ENCODE data around the gene THG1L. TPM values are rescaled to one million over a fixed set of nuclear protein-coding genes. Genes with fewer than 3 reads are reported as not detected.
"Not testable (repeated sequence)": the region's sequence is repeated elsewhere in the genome, so short reads cannot be mapped to it uniquely, and the experiment has no call there.

Gene THG1L
- 12.1 TPM for polyA plus RNA-seq (2013, experiment 1 of 2)
- polyA plus RNA-seq (2013, experiment 2 of 2) = 11.5 TPM

DNA sequence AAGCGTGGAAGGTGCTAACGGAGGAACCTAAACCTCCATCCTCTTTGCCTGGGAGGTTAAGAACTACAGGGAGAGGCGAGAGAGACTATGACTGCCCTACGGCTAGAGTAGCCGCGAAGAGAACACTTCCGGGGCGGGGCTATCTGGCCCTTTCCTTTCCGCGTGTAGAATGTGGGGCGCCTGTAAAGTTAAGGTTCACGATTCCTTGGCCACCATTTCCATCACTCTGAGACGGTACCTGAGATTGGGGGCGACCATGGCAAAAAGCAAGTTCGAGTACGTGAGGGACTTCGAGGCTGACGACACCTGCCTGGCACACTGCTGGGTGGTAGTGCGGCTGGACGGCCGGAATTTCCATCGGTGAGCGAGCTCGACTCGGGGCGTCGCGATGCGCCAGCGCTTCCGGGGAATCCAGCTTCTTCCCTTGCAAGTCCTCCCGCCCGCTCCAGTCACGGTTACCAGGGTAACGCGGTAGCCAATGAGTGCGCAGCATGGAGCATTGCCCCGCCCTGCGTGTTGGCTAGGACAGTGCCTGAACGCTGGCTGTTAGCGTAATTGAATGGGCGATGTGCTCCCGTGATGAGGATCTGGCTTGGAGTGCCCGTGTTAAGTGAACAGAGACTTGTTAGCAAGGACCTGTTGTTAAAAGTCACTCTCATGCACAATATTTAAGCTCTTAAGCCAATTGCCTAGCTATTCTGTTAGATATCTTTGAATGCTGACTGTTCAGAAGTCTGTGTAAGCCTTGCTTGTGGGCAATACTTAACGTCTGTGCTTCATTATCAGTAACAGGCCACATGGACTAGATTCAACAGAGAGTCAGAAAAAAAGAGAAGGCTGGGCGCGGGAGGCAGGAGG, at the start of gene THG1L:
TSS of gene THG1L (plus strand) at position 149 of the 858 bp plus-strand sequence. CDS start at position 170, 21 bp downstream.
- peaks cover 5 to 29% of the 10 kb centered on the region in 2 donors for H3K36me3 ChIP-seq (replicated peaks in 1 of 2; ENCODE audit: control insufficient read depth in 2 of 2, insufficient read depth in 2 of 2, low read length in 2 of 2)
- H2AFZ ChIP-seq (ENCODE audit: low read length) = peak within 1 kb of the TSS; percentile 88
- no peak within 1 kb of the TSS for H3K23ac ChIP-seq (ENCODE audit: low read depth, low read length, poor library complexity)
- no peak within 1 kb of the TSS for H2BK5ac ChIP-seq (ENCODE audit: low read length)
- H3K4ac ChIP-seq (ENCODE audit: low read length) = no peak within 1 kb of the TSS
- H3K9me3 ChIP-seq (replicated peaks in 1 of 2; ENCODE audit: control insufficient read depth in 2 of 2, insufficient read depth in 1 of 2, low read depth in 1 of 2, low read length in 2 of 2) = no peaks in the 10 kb centered on the region
- H3K79me1 ChIP-seq (ENCODE audit: low read depth, low read length) = no peaks in the 10 kb centered on the region
- peak within 1 kb of the TSS; percentile 86 for H3K18ac ChIP-seq (ENCODE audit: low read length)
- no peaks in the 10 kb centered on the region for H3K27me3 ChIP-seq (ENCODE audit: control insufficient read depth in 3 of 3, insufficient read depth in 3 of 3, low read depth in 1 of 3, low read length in 3 of 3)
- H2BK15ac ChIP-seq (ENCODE audit: low read length) = no peak within 1 kb of the TSS
- peak within 1 kb of the TSS; percentile 66 for H3K4me2 ChIP-seq (ENCODE audit: insufficient read depth, low read length, poor library complexity, severe bottlenecking)
- H3K14ac ChIP-seq (ENCODE audit: low read length) = no peak within 1 kb of the TSS
- peak within 1 kb of the TSS; percentile 79 for H3K9ac ChIP-seq (ENCODE audit: low read depth, low read length, poor library complexity)
- H2AK5ac ChIP-seq (ENCODE audit: low read depth, low read length) = no peak within 1 kb of the TSS
- H3K4me1 ChIP-seq (ENCODE audit: control insufficient read depth in 2 of 2, insufficient read depth in 1 of 2, low read depth in 1 of 2, low read length in 2 of 2) = no peaks in the 10 kb centered on the region
- no peak within 1 kb of the TSS for H4K8ac ChIP-seq (ENCODE audit: low read depth, low read length)
- H2BK12ac ChIP-seq (ENCODE audit: low read length) = no peak within 1 kb of the TSS
- peak within 1 kb of the TSS; percentile 83 for H3K27ac ChIP-seq (replicated peaks; ENCODE audit: low read length)
- no CpG with 5 or more reads among the region's 47 CpGs for WGBS, 2 donors (ENCODE audit: extremely low coverage in 2 of 2, insufficient read length in 2 of 2, insufficient replicate concordance in 1 of 2)
- no peak within 1 kb of the TSS for H2BK120ac ChIP-seq (ENCODE audit: low read depth, low read length)
- DNase-seq (ENCODE audit: low spot score) = peak; percentile 97
- H3K4me3 ChIP-seq (ENCODE audit: low read length in 2 of 2) = peak within 1 kb of the TSS; percentile 74 to 94
- no peak within 1 kb of the TSS for H4K91ac ChIP-seq (ENCODE audit: low read depth, low read length, poor library complexity)

DNA sequence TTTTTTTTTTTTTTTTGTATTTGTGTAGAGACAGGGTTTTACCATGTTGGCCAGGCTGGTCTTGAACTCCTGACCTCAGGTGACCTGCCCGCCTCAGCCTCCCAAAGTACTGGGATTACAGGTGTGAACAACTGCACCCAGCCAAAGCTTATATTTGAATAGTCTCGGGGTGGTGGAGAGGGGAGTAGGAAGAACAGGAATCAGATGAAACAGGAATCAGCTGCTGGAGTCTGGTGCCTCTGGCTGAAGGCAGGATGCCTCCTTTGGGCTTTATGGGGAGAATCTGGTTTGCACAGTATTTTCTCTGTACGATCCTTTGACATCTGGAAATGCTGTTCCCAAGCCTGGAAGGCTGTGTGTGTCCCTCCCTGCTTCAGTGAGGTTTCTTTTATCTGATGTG, 49.0 kb upstream of the THG1L start:
- H3K9me3 ChIP-seq (replicated peaks in 1 of 2; ENCODE audit: control insufficient read depth in 2 of 2, insufficient read depth in 1 of 2, low read depth in 1 of 2, low read length in 2 of 2) = no peaks in the 10 kb centered on the region
- H2BK5ac ChIP-seq (ENCODE audit: low read length) = no peak overlapping the region
- no peak overlapping the region for H4K8ac ChIP-seq (ENCODE audit: low read depth, low read length)
- no peak overlapping the region for H2AK5ac ChIP-seq (ENCODE audit: low read depth, low read length)
- H3K4me3 ChIP-seq (ENCODE audit: low read length in 2 of 2) = no peak overlapping the region
- no peaks in the 10 kb centered on the region for H3K4me1 ChIP-seq (ENCODE audit: control insufficient read depth in 2 of 2, insufficient read depth in 1 of 2, low read depth in 1 of 2, low read length in 2 of 2)
- H2AFZ ChIP-seq (ENCODE audit: low read length) = no peak overlapping the region
- no peak for DNase-seq (ENCODE audit: low spot score)
- no peak overlapping the region for H2BK12ac ChIP-seq (ENCODE audit: low read length)
- no peak overlapping the region for H3K27ac ChIP-seq (replicated peaks; ENCODE audit: low read length)
- no peak overlapping the region for H3K4ac ChIP-seq (ENCODE audit: low read length)
- no peak overlapping the region for H4K91ac ChIP-seq (ENCODE audit: low read depth, low read length, poor library complexity)
- WGBS, 2 donors (ENCODE audit: extremely low coverage in 2 of 2, insufficient read length in 2 of 2, insufficient replicate concordance in 1 of 2) = no CpG with 5 or more reads among the region's 3 CpGs
- H3K4me2 ChIP-seq (ENCODE audit: insufficient read depth, low read length, poor library complexity, severe bottlenecking) = no peak overlapping the region
- H3K23ac ChIP-seq (ENCODE audit: low read depth, low read length, poor library complexity) = no peak overlapping the region
- no peaks in the 10 kb centered on the region for H3K27me3 ChIP-seq (ENCODE audit: control insufficient read depth in 3 of 3, insufficient read depth in 3 of 3, low read depth in 1 of 3, low read length in 3 of 3)
- H3K36me3 ChIP-seq (replicated peaks in 1 of 2; ENCODE audit: control insufficient read depth in 2 of 2, insufficient read depth in 2 of 2, low read length in 2 of 2) = no peaks in the 10 kb centered on the region
- no peak overlapping the region for H2BK15ac ChIP-seq (ENCODE audit: low read length)
- H2BK120ac ChIP-seq (ENCODE audit: low read depth, low read length) = no peak overlapping the region
- no peak overlapping the region for H3K18ac ChIP-seq (ENCODE audit: low read length)
- H3K79me1 ChIP-seq (ENCODE audit: low read depth, low read length) = no peaks in the 10 kb centered on the region
- H3K14ac ChIP-seq (ENCODE audit: low read length) = no peak overlapping the region
- H3K9ac ChIP-seq (ENCODE audit: low read depth, low read length, poor library complexity) = no peak overlapping the region

DNA sequence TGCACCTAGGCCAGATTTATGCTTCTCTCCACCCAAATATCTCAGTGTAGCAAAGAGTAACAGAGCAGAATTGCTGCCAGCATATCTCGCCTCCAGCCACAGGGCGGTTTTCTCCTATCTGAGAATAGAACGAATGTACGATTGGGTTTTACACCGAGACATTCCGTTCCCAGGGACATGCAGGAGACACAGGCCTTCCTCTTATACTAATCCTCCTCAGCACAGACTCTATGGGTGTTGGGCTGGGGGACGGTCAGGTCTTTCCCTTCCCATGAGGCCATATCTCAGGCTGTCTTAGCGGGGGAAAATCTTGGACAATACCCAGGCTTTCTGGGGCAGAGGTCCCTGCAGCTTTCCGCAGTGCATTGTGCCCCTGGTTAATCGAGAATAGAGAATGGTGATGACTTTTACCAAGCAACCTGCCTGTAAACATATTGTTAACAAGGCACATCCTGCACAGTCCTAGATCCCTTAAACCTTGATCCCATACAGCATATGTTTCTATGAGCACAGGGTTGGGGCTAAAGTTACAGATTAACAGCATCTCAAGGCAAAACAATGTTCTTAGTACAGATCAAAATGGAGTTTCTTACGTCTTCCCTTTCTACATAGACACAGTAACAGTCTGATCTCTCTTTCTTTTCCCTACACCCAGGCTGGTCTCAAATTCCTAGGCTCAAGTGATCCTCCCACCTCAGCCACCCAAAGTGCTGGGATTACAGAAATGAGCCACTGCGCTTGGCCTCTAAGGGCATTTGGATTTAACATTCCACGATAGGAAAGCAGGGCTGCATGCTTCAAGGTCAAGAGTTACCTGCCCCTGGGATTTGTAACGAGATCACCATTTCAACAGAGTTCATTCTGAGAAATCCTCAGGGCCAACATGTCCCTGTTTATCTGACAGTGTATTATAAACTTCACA, 44.7 kb upstream of the THG1L start:
- not testable (repeated sequence) for H2BK15ac ChIP-seq (ENCODE audit: low read length); H3K36me3 ChIP-seq (replicated peaks in 1 of 2; ENCODE audit: control insufficient read depth in 2 of 2, insufficient read depth in 2 of 2, low read length in 2 of 2); H4K8ac ChIP-seq (ENCODE audit: low read depth, low read length); DNase-seq (ENCODE audit: low spot score); H2AK5ac ChIP-seq (ENCODE audit: low read depth, low read length); H3K4me1 ChIP-seq (ENCODE audit: control insufficient read depth in 2 of 2, insufficient read depth in 1 of 2, low read depth in 1 of 2, low read length in 2 of 2); H2BK120ac ChIP-seq (ENCODE audit: low read depth, low read length); H2BK12ac ChIP-seq (ENCODE audit: low read length); H3K27me3 ChIP-seq (ENCODE audit: control insufficient read depth in 3 of 3, insufficient read depth in 3 of 3, low read depth in 1 of 3, low read length in 3 of 3); H3K9me3 ChIP-seq (replicated peaks in 1 of 2; ENCODE audit: control insufficient read depth in 2 of 2, insufficient read depth in 1 of 2, low read depth in 1 of 2, low read length in 2 of 2); H3K79me1 ChIP-seq (ENCODE audit: low read depth, low read length); H3K27ac ChIP-seq (replicated peaks; ENCODE audit: low read length); H4K91ac ChIP-seq (ENCODE audit: low read depth, low read length, poor library complexity); H2BK5ac ChIP-seq (ENCODE audit: low read length); H3K14ac ChIP-seq (ENCODE audit: low read length); H3K18ac ChIP-seq (ENCODE audit: low read length); H3K9ac ChIP-seq (ENCODE audit: low read depth, low read length, poor library complexity); H3K23ac ChIP-seq (ENCODE audit: low read depth, low read length, poor library complexity); H3K4me3 ChIP-seq (ENCODE audit: low read length in 2 of 2); H3K4ac ChIP-seq (ENCODE audit: low read length); H3K4me2 ChIP-seq (ENCODE audit: insufficient read depth, low read length, poor library complexity, severe bottlenecking)
- WGBS, 2 donors (ENCODE audit: extremely low coverage in 2 of 2, insufficient read length in 2 of 2, insufficient replicate concordance in 1 of 2) = no CpG with 5 or more reads among the region's 14 CpGs
- peak overlapping the region; percentile 23 for H2AFZ ChIP-seq (ENCODE audit: low read length)

DNA sequence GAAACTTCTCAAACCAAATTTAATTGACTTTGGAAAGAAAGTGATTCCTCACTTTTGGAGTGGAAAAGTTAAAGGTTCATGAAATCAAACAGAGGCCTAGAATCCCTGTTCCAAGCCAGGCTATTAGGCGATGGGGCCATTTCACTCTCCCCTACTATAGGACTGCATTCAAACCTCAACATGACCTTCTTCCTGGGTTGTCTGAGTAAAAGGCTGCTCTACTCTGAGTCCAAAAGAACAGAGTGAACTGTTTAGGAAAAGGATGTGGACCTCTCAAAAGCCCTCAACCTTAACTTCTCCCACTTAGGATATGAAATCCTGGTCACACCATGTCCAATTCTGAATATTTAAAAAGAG, 44.0 kb upstream of the THG1L start:
- Histone ChIP-seq H3K4me1 (ENCODE audit: control insufficient read depth in 2 of 2, insufficient read depth in 1 of 2, low read depth in 1 of 2, low read length in 2 of 2) (no peaks in the 10 kb centered on the region), H4K91ac (ENCODE audit: low read depth, low read length, poor library complexity) (no peak overlapping the region), H2BK15ac (ENCODE audit: low read length) (no peak overlapping the region), H3K27ac (replicated peaks; ENCODE audit: low read length) (no peak overlapping the region), H3K27me3 (ENCODE audit: control insufficient read depth in 3 of 3, insufficient read depth in 3 of 3, low read depth in 1 of 3, low read length in 3 of 3) (no peaks in the 10 kb centered on the region), H3K9me3 (replicated peaks in 1 of 2; ENCODE audit: control insufficient read depth in 2 of 2, insufficient read depth in 1 of 2, low read depth in 1 of 2, low read length in 2 of 2) (peaks cover 0 to 3% of the 10 kb centered on the region in 2 donors), H3K23ac (ENCODE audit: low read depth, low read length, poor library complexity) (no peak overlapping the region), H3K14ac (ENCODE audit: low read length) (no peak overlapping the region), H3K18ac (ENCODE audit: low read length) (no peak overlapping the region), H3K4me2 (ENCODE audit: insufficient read depth, low read length, poor library complexity, severe bottlenecking) (no peak overlapping the region), H3K4ac (ENCODE audit: low read length) (no peak overlapping the region), H4K8ac (ENCODE audit: low read depth, low read length) (no peak overlapping the region), H3K4me3 (ENCODE audit: low read length in 2 of 2) (no peak overlapping the region), H2BK12ac (ENCODE audit: low read length) (no peak overlapping the region), H3K79me1 (ENCODE audit: low read depth, low read length) (no peaks in the 10 kb centered on the region), H3K9ac (ENCODE audit: low read depth, low read length, poor library complexity) (no peak overlapping the region), H2BK120ac (ENCODE audit: low read depth, low read length) (no peak overlapping the region), H2AK5ac (ENCODE audit: low read depth, low read length) (no peak overlapping the region), H2BK5ac (ENCODE audit: low read length) (no peak overlapping the region), H3K36me3 (replicated peaks in 1 of 2; ENCODE audit: control insufficient read depth in 2 of 2, insufficient read depth in 2 of 2, low read length in 2 of 2) (no peaks in the 10 kb centered on the region), H2AFZ (ENCODE audit: low read length) (no peak overlapping the region)
- DNase-seq (ENCODE audit: low spot score) = no peak
- no CpG with 5 or more reads among the region's 1 CpG for WGBS, 2 donors (ENCODE audit: extremely low coverage in 2 of 2, insufficient read length in 2 of 2, insufficient replicate concordance in 1 of 2)
